H1 (cell line): ENCODE data around the gene WDR49. TPM values are rescaled to one million over a fixed set of nuclear protein-coding genes. Genes with fewer than 3 reads are reported as not detected.

Experiments
- CTCF ChIA-PET: fragments of 300-600 bp; sonication (Branson Sonifier 250); formaldehyde crosslinking; loops from one replicate; lab custom pipeline; 2021; ENCODE audit not compliant: partially characterized antibody; lab: Charles Lee
- POLR2A ChIA-PET: fragments of 300-600 bp; sonication (Branson Sonifier 250); formaldehyde crosslinking; loops from one replicate; lab custom pipeline; 2021; ENCODE audit warnings: inconsistent platforms; ENCODE audit not compliant: partially characterized antibody; lab: Charles Lee
- DNase-seq, 2 experiments: peaks; one replicate each; pipeline versions ENCODE4 v3.0.0 to v3.0.0-alpha.2; 2010 to 2022; ENCODE audit warnings: low spot score in 2 of 2, low read depth in 1 of 2, mixed read lengths in 1 of 2
- FAIRE-seq: peaks from 2 replicates; lab custom pipeline; 2011; peaks lifted over from hg19 to GRCh38; lab: Jason Lieb, UNC
- H2AFZ ChIP-seq: 2 replicates; pipeline ENCODE4 v1.8.1; 2012; ENCODE audit warnings: low read length, inconsistent platforms
- H2AK5ac ChIP-seq: 2 replicates; pipeline ENCODE4 v1.6.1; 2013; ENCODE audit warnings: low read depth, low read length
- H2BK120ac ChIP-seq: replicated peaks from 2 replicates; pipeline ENCODE3; 2013; ENCODE audit warnings: low read depth, low read length, inconsistent platforms
- H2BK12ac ChIP-seq: 2 replicates; pipeline ENCODE4 v1.6.1; 2013; ENCODE audit warnings: low read depth, low read length
- H2BK15ac ChIP-seq: 2 replicates; pipeline ENCODE4 v1.6.1; 2013; ENCODE audit warnings: low read length
- H2BK20ac ChIP-seq: 2 replicates; pipeline ENCODE4 v1.6.1; 2013; ENCODE audit warnings: low read length
- H2BK5ac ChIP-seq: 2 replicates; pipeline ENCODE4 v1.6.1; 2013; ENCODE audit warnings: low read depth, low read length
- H3K14ac ChIP-seq: 2 replicates; pipeline ENCODE4 v1.6.1; 2013; ENCODE audit warnings: inconsistent platforms; ENCODE audit not compliant: insufficient read length
- H3K18ac ChIP-seq: 2 replicates; pipeline ENCODE4 v1.6.1; 2013; ENCODE audit warnings: low read length; ENCODE audit errors: extremely low read depth
- H3K23ac ChIP-seq: 2 replicates; pipeline ENCODE4 v1.6.1; 2013; ENCODE audit warnings: inconsistent platforms; ENCODE audit not compliant: insufficient read length
- H3K23me2 ChIP-seq: 2 replicates; pipeline ENCODE4 v1.6.1; 2013; ENCODE audit warnings: low read depth, low read length
- H3K27ac ChIP-seq: 2 replicates; pipeline ENCODE4 v1.6.1; 2011; ENCODE audit warnings: low read depth, low read length, inconsistent platforms
- H3K27me3 ChIP-seq, 4 experiments: replicated peaks in 1 of 4; 1 replicate in 1 of 4; 2 replicates in 3 of 4; pipeline versions ENCODE4 v1.6.1 to v1.8.1; 2011 to 2013; ENCODE audit warnings: low read length in 3 of 4, mild to moderate bottlenecking in 3 of 4, inconsistent platforms in 2 of 4, mixed read lengths in 2 of 4, moderate library complexity in 1 of 4; ENCODE audit not compliant: control insufficient read depth in 3 of 4, insufficient read depth in 3 of 4; ENCODE audit errors: extremely low read depth in 1 of 4
- H3K36me3 ChIP-seq, 4 experiments: 2 replicates each; pipeline versions ENCODE4 v1.6.1 to v1.8.1; 2011 to 2013; ENCODE audit warnings: mild to moderate bottlenecking in 4 of 4, low read length in 3 of 4, moderate library complexity in 2 of 4, control low read depth in 1 of 4, inconsistent platforms in 1 of 4; ENCODE audit not compliant: insufficient read depth in 4 of 4, control insufficient read depth in 2 of 4
- H3K4ac ChIP-seq: replicated peaks from 2 replicates; pipeline ENCODE3; 2013; ENCODE audit warnings: low read length, low read depth, mixed read lengths, inconsistent platforms; ENCODE audit not compliant: insufficient read length
- H3K4me1 ChIP-seq, 4 experiments: replicated peaks in 1 of 4; 1 replicate in 1 of 4; 2 replicates in 3 of 4; pipeline versions ENCODE4 v1.6.1 to v1.8.1; 2011 to 2013; ENCODE audit warnings: low read length in 3 of 4, inconsistent platforms in 2 of 4, mixed read lengths in 1 of 4; ENCODE audit not compliant: insufficient read depth in 4 of 4, control insufficient read depth in 3 of 4
- H3K4me2 ChIP-seq, 2 experiments: 2 replicates each; pipeline versions ENCODE4 v1.6.1 to v1.8.1; 2011 to 2013; ENCODE audit warnings: low read depth in 2 of 2, low read length in 2 of 2, control low read depth in 1 of 2, inconsistent platforms in 1 of 2, mild to moderate bottlenecking in 1 of 2; ENCODE audit not compliant: insufficient read depth in 1 of 2
- H3K4me3 ChIP-seq, 4 experiments: fragments of 200-600, 300-600 bp in 1 of 4; sonication (generic), shearing (Covaris generic), sonication (Bioruptor Twin) in 1 of 4; 2 replicates each; pipeline versions ENCODE4 v1.5.1 to v1.8.1; 2011 to 2016; ENCODE audit warnings: low read length in 4 of 4, low read depth in 3 of 4, control low read depth in 2 of 4, inconsistent platforms in 2 of 4, mild to moderate bottlenecking in 2 of 4, mixed read lengths in 1 of 4, moderate library complexity in 1 of 4; ENCODE audit not compliant: insufficient read depth in 2 of 4; ENCODE audit errors: extremely low read depth in 1 of 4
- H3K56ac ChIP-seq: replicated peaks from 2 replicates; pipeline ENCODE3; 2013; ENCODE audit warnings: low read depth, mild to moderate bottlenecking, mixed read lengths, low read length, inconsistent platforms; ENCODE audit not compliant: insufficient read length
- H3K79me1 ChIP-seq: 2 replicates; pipeline ENCODE4 v1.6.1; 2013; ENCODE audit warnings: low read depth, low read length, control low read depth
- H3K79me2 ChIP-seq, 2 experiments: 2 replicates each; pipeline versions ENCODE4 v1.6.1 to v1.8.1; 2012 to 2013; ENCODE audit warnings: low read length in 2 of 2, mild to moderate bottlenecking in 2 of 2, inconsistent platforms in 1 of 2; ENCODE audit not compliant: insufficient read depth in 2 of 2, control insufficient read depth in 1 of 2
- H3K9ac ChIP-seq, 4 experiments: replicated peaks in 1 of 4; 1 replicate in 1 of 4; 2 replicates in 3 of 4; pipeline versions ENCODE4 v1.6.1 to v1.8.1; 2011 to 2013; ENCODE audit warnings: low read depth in 3 of 4, low read length in 3 of 4, control low read depth in 2 of 4, mild to moderate bottlenecking in 2 of 4, moderate library complexity in 2 of 4, inconsistent platforms in 1 of 4; ENCODE audit errors: extremely low read depth in 1 of 4
- H3K9me3 ChIP-seq, 2 experiments: 2 replicates each; pipeline versions ENCODE4 v1.6.1 to v1.8.1; 2012 to 2013; ENCODE audit warnings: mild to moderate bottlenecking in 2 of 2, moderate library complexity in 2 of 2, control low read depth in 1 of 2, inconsistent platforms in 1 of 2, low read depth in 1 of 2, low read length in 1 of 2, mixed read lengths in 1 of 2; ENCODE audit not compliant: insufficient read depth in 2 of 2
- H4K20me1 ChIP-seq, 2 experiments: replicated peaks in 1 of 2; 2 replicates each; pipeline versions ENCODE3 to v1.8.1; 2011 to 2013; ENCODE audit warnings: inconsistent platforms in 2 of 2, low read length in 2 of 2, mild to moderate bottlenecking in 1 of 2; ENCODE audit not compliant: insufficient read depth in 2 of 2, control insufficient read depth in 1 of 2
- H4K5ac ChIP-seq: 2 replicates; pipeline ENCODE4 v1.6.1; 2013; ENCODE audit warnings: low read length, low read depth, mixed read lengths, inconsistent platforms; ENCODE audit not compliant: insufficient read length
- H4K8ac ChIP-seq: 2 replicates; pipeline ENCODE4 v1.8.0; 2013; ENCODE audit warnings: mild to moderate bottlenecking, moderate library complexity, low read length, inconsistent platforms; ENCODE audit not compliant: insufficient read depth; ENCODE audit errors: extremely low read depth
- H4K91ac ChIP-seq: replicated peaks from 2 replicates; pipeline ENCODE3; 2013; ENCODE audit warnings: low read length, mixed read lengths, inconsistent platforms; ENCODE audit not compliant: insufficient read length
- CTBP2 ChIP-seq: IDR thresholded peaks from 2 replicates; pipeline ENCODE4 v1.7.0; 2011; ENCODE audit warnings: borderline replicate concordance, mild to moderate bottlenecking, moderate library complexity, mixed read lengths, low read length; ENCODE audit not compliant: insufficient read depth, insufficient read length
- MAFK ChIP-seq: IDR thresholded peaks from 2 replicates; pipeline ENCODE4 v1.6.1; 2012; ENCODE audit warnings: low read depth, mild to moderate bottlenecking, improper control_type of control experiment, low read length
- MAX ChIP-seq: IDR thresholded peaks from 2 replicates; pipeline ENCODE4 v1.6.1; 2012; ENCODE audit warnings: inconsistent platforms
- RAD21 ChIP-seq, 2 experiments: IDR thresholded peaks in 1 of 2; conservative IDR thresholded peaks in 1 of 2; 2 replicates each; pipeline ENCODE4 v1.6.1; 2011; ENCODE audit warnings: low read depth in 2 of 2, low read length in 2 of 2, improper control_type of control experiment in 1 of 2, inconsistent platforms in 1 of 2, mild to moderate bottlenecking in 1 of 2, moderate library complexity in 1 of 2
- SAP30 ChIP-seq: fragments of 300-600 bp; sonication (generic); IDR thresholded peaks from 2 replicates; pipeline ENCODE4 v1.7.1; 2012; ENCODE audit warnings: low read length, moderate library complexity, mild to moderate bottlenecking, inconsistent platforms; ENCODE audit not compliant: insufficient read depth, insufficient replicate concordance
- SP2 ChIP-seq: IDR thresholded peaks from 2 replicates; pipeline ENCODE4 v1.6.1; 2012; ENCODE audit warnings: mild to moderate bottlenecking, low read length, inconsistent platforms
- TBP ChIP-seq: IDR thresholded peaks from 2 replicates; pipeline ENCODE4 v1.6.1; 2011; ENCODE audit warnings: low read depth, low read length, improper control_type of control experiment
- TCF12 ChIP-seq: IDR thresholded peaks from 2 replicates; pipeline ENCODE4 v1.6.1; 2011; ENCODE audit warnings: low read depth, mild to moderate bottlenecking, low read length
- ZNF274 ChIP-seq: IDR thresholded peaks from 2 replicates; pipeline ENCODE4 v1.7.0; 2012; ENCODE audit warnings: low read length, borderline replicate concordance; ENCODE audit errors: extremely low read depth
- WGBS, 2 experiments: shearing (Covaris generic) in 1 of 2; methylation state at CpG; one replicate each; pipeline versions ENCODE4 v1.1.6 to v1.1.7; 2013 to 2015; ENCODE audit warnings: low lambda C conversion rate in 2 of 2, mixed read lengths in 2 of 2, inconsistent platforms in 1 of 2, low coverage in 1 of 2, missing lambda C conversion rate in 1 of 2; ENCODE audit not compliant: insufficient replicate concordance in 2 of 2, insufficient coverage in 1 of 2, insufficient read length in 1 of 2; ENCODE audit errors: extremely low coverage in 1 of 2, missing lambda C conversion rate in 1 of 2; 5-methylcytosine and 5-hydroxymethylcytosine counted together
- long read RNA-seq, 2 experiments: library from RNA in 1 of 2; library from capped mRNA in 1 of 2; stranded (forward); transcript quantifications; one replicate each; pipeline ENCODE4 v2.0.0, GENCODE V29; 2021; ENCODE audit warnings: inconsistent platforms in 1 of 2
- polyA minus RNA-seq, 3 experiments: library from RNA; depleted of rRNA, polyadenylated mRNA; stranded (reverse); fragments of >200 nt; gene quantifications; 1 replicate in 2 of 3; 2 replicates in 1 of 3; pipeline ENCODE4 v1.2.3, GENCODE V29; 2011
- polyA plus RNA-seq, 7 experiments: library from polyadenylated mRNA; depleted of rRNA in 3 of 7; stranded (reverse) in 5 of 7; unstranded in 2 of 7; fragments of >200 nt in 5 of 7; fragments of 200-250 nt in 2 of 7; gene quantifications; 1 replicate in 5 of 7; 2 replicates in 1 of 7; 4 replicates in 1 of 7; pipeline versions ENCODE4 v1.2.1 to v1.2.3, GENCODE V29; 2011 to 2013; ENCODE audit warnings: missing spikeins in 2 of 7, mixed read lengths in 2 of 7
- total RNA-seq: library from RNA; stranded (reverse); fragmentation: NEBNext Ultra II Directional; extraction: Animal tissue kit (Norgen Biotek cat#: 25700); gene quantifications from 2 replicates; pipeline ENCODE4 v1.2.1, GENCODE V29; 2021

WDR49 gene
- total RNA-seq (1.7 and 3.2 TPM in 2 replicates), polyA plus RNA-seq (2011; rRNA removed) (0.25 and 0.50 TPM in 2 replicates), polyA minus RNA-seq (2011; rRNA and poly(A)+ RNA removed) (1.8 and 4.2 TPM in 2 replicates)
- polyA plus RNA-seq (2011; cell fraction: cytosol; rRNA removed), result 0.88 TPM
- 0.46 TPM for polyA plus RNA-seq (2011; cell fraction: nucleus; rRNA removed)
- 0.48 to 1.6 TPM (median 0.83 TPM) in 4 replicates for polyA plus RNA-seq (2012, experiment 1 of 2)
- polyA plus RNA-seq (2012, experiment 2 of 2), result 0.07 TPM
- 0.53 TPM for polyA plus RNA-seq (2013, experiment 1 of 2)
- 0.46 TPM for polyA plus RNA-seq (2013, experiment 2 of 2)
- 0.66 TPM for polyA minus RNA-seq (2011; cell fraction: cytosol; rRNA and poly(A)+ RNA removed)
- polyA minus RNA-seq (2011; cell fraction: nucleus; rRNA and poly(A)+ RNA removed), result 8.3 TPM
- long read RNA-seq, experiment 1, partial matches to known transcripts, result 0 of 1 reads
- long read RNA-seq, experiment 1, other reads (novel, unspliced or antisense), result 1 of 1 reads
- long read RNA-seq, experiment 2, partial matches to known transcripts, result 0 of 2 reads
- long read RNA-seq, experiment 2, other reads (novel, unspliced or antisense), result 2 of 2 reads

- peak within 1 kb of the TSS; percentile 95 for H3K27ac ChIP-seq
- no peak for TF ChIP-seq MAX
- TF ChIP-seq TCF12, result 0 out of 2 replicates have a peak, but pooled peaks have one; percentile 35
- 0 out of 2 replicates have a peak, but pooled peaks have one; percentile 36 for TF ChIP-seq TBP
- no peak for TF ChIP-seq CTBP2
- TF ChIP-seq SAP30, result no peak
- no peak for TF ChIP-seq ZNF274
- no peak for TF ChIP-seq SP2
- 0 out of 4 replicates have a peak, but pooled peaks of 1 of the 2 experiments have one; percentile 0 for TF ChIP-seq RAD21 (IDR thresholded peaks at IDR 0.05 in 1 of 2, conservative IDR thresholded peaks at IDR 0.05 in 1 of 2; ENCODE audit: low read depth in 2 of 2, low read length in 2 of 2)
- TF ChIP-seq MAFK, result no peak
Observed at GRCh38 chr3:167653760-167654159, at the start of gene WDR49. Gene WDR49 (minus strand): TSS chr3:167653942. CDS start chr3:167653425, 517 bp downstream.

More at GRCh38 chr3:167653760-167654159, at the start of gene WDR49:
- Histone ChIP-seq H4K5ac (peak within 1 kb of the TSS; percentile 68), H2BK120ac (peak within 1 kb of the TSS; percentile 4), H3K4ac (no peak within 1 kb of the TSS), H3K14ac (no peak within 1 kb of the TSS), H3K56ac (no peak within 1 kb of the TSS), H2BK20ac (peak within 1 kb of the TSS; percentile 51), H3K4me1 (peaks cover 3 to 15% (median 10%) of the 10 kb centered on the region in 4 experiments; a peak in 5 of 7 replicates), H3K23ac (no peak within 1 kb of the TSS), H4K8ac (no peak within 1 kb of the TSS; the same call in 1 of the 2 replicates), H3K9ac (peak within 1 kb of the TSS in 3 of 4 experiments; percentile 0 to 56 (median 35); a peak in 4 of 7 replicates), H4K91ac (peak within 1 kb of the TSS; percentile 46), H3K27me3 (no peaks in the 10 kb centered on the region), H3K18ac (no peak within 1 kb of the TSS), H2BK5ac (peak within 1 kb of the TSS; percentile 84), H3K4me2 (peak within 1 kb of the TSS; percentile 4 to 45; a peak in 2 of 4 replicates), H3K79me1 (no peaks in the 10 kb centered on the region; the same call in 1 of the 2 replicates), H2BK12ac (peak within 1 kb of the TSS; percentile 84; the same call in 1 of the 2 replicates), H2AFZ (peak within 1 kb of the TSS; percentile 54; the same call in 1 of the 2 replicates), H2AK5ac (peak within 1 kb of the TSS; percentile 26; the same call in 1 of the 2 replicates), H3K79me2 (no peaks in the 10 kb centered on the region), H3K4me3 (peak within 1 kb of the TSS in 1 of 4 experiments; percentile 29; a peak in 1 of 8 replicates), H2BK15ac (no peak within 1 kb of the TSS), H3K36me3 (no peaks in the 10 kb centered on the region), H3K23me2 (no peaks in the 10 kb centered on the region), H4K20me1 (no peaks in the 10 kb centered on the region), H3K9me3 (peaks cover 0 to 4% of the 10 kb centered on the region in 2 experiments; a peak in 1 of 4 replicates)
- WGBS, 2 experiments, result 56% methylated on average over 1 of the region's 1 CpG; no CpG with 5 or more reads in 1 of the 2 experiments
- DNase-seq (peak in 1 of 2 experiments; percentile 57), FAIRE-seq (peak; percentile 99)
- ChIA-PET POLR2A (interaction anchor here (0.8 to 3.6 kb wide), 5 partner anchors 11 to 253 kb away, joined by 3 to 12 read pairs (median 3); no protein-coding TSS in a partner anchor), CTCF (no interaction called here)
